Liver (tissue), 9 donors: ENCODE data around the gene GSPT1. TPM values are rescaled to one million over a fixed set of nuclear protein-coding genes. Genes with fewer than 3 reads are reported as not detected.
A peak's percentile ranks its signal among the peaks of the same experiment; 100 is the strongest.

Experiments
- DNase-seq: peaks from one replicate; pipeline ENCODE4 v3.0.0-alpha.2; 2017; ENCODE audit warnings: low spot score
- H3K27ac ChIP-seq, 2 donors: one replicate each; pipeline ENCODE4 v1.7.0; 2013; ENCODE audit warnings: inconsistent platforms in 2 of 2, low read length in 2 of 2, control low read depth in 1 of 2, low read depth in 1 of 2, mild to moderate bottlenecking in 1 of 2
- H3K27me3 ChIP-seq, 4 donors: one replicate each; pipeline versions ENCODE4 v1.6.1 to v1.7.0; 2013; ENCODE audit warnings: low read length in 3 of 4, inconsistent platforms in 1 of 4, mild to moderate bottlenecking in 1 of 4, moderate library complexity in 1 of 4; ENCODE audit not compliant: control insufficient read depth in 4 of 4, insufficient read depth in 4 of 4
- H3K36me3 ChIP-seq, 4 donors: one replicate each; pipeline versions ENCODE4 v1.6.1 to v1.7.0; 2013; ENCODE audit warnings: low read length in 3 of 4, mild to moderate bottlenecking in 3 of 4, low read depth in 1 of 4, moderate library complexity in 1 of 4; ENCODE audit not compliant: control insufficient read depth in 4 of 4, insufficient read depth in 3 of 4
- H3K4me1 ChIP-seq, 4 donors: one replicate each; pipeline versions ENCODE4 v1.6.1 to v1.7.0; 2013; ENCODE audit warnings: low read length in 3 of 4, mild to moderate bottlenecking in 3 of 4, moderate library complexity in 1 of 4; ENCODE audit not compliant: control insufficient read depth in 4 of 4, insufficient read depth in 4 of 4
- H3K4me3 ChIP-seq, 3 donors: one replicate each; pipeline versions ENCODE4 v1.6.1 to v1.7.0; 2013; ENCODE audit warnings: low read length in 3 of 3, control low read depth in 1 of 3, low read depth in 1 of 3, mild to moderate bottlenecking in 1 of 3
- H3K9ac ChIP-seq, 2 donors: one replicate each; pipeline ENCODE4 v1.7.0; 2013; ENCODE audit warnings: low read length in 2 of 2, mild to moderate bottlenecking in 2 of 2, moderate library complexity in 2 of 2, control low read depth in 1 of 2, low read depth in 1 of 2
- H3K9me3 ChIP-seq, 4 donors: one replicate each; pipeline versions ENCODE4 v1.6.1 to v1.7.0; 2013; ENCODE audit warnings: low read length in 3 of 4; ENCODE audit not compliant: control insufficient read depth in 4 of 4
- EGR1 ChIP-seq, 2 donors: IDR thresholded peaks; 2 replicates each; pipeline ENCODE4 v1.6.1; 2016 to 2018; ENCODE audit warnings: antibody characterized with exemption in 2 of 2, low read depth in 2 of 2
- FOXA1 ChIP-seq: IDR thresholded peaks from 2 replicates; pipeline ENCODE4 v1.6.1; 2016; ENCODE audit warnings: antibody characterized with exemption
- FOXA2 ChIP-seq: IDR thresholded peaks from 2 replicates; pipeline ENCODE4 v1.6.1; 2016; ENCODE audit warnings: antibody characterized with exemption
- GABPA ChIP-seq, 2 donors: IDR thresholded peaks in 1 of 2; conservative IDR thresholded peaks in 1 of 2; 2 replicates each; pipeline ENCODE4 v1.6.1; 2016; ENCODE audit warnings: antibody characterized with exemption in 2 of 2, mild to moderate bottlenecking in 1 of 2, moderate library complexity in 1 of 2
- HNF4A ChIP-seq, 2 donors: conservative IDR thresholded peaks; 2 replicates each; pipeline ENCODE4 v1.6.1; 2016; ENCODE audit warnings: antibody characterized with exemption in 2 of 2, mild to moderate bottlenecking in 2 of 2
- JUND ChIP-seq, 2 donors: IDR thresholded peaks; 2 replicates each; pipeline ENCODE4 v1.6.1; 2016; ENCODE audit warnings: antibody characterized with exemption in 2 of 2
- NR2F2 ChIP-seq: IDR thresholded peaks from 2 replicates; pipeline ENCODE4 v1.6.1; 2016; ENCODE audit warnings: antibody characterized with exemption
- RAD21 ChIP-seq, 2 donors: IDR thresholded peaks; 2 replicates each; pipeline ENCODE4 v1.6.1; 2016; ENCODE audit warnings: antibody characterized with exemption in 2 of 2, mild to moderate bottlenecking in 2 of 2
- RXRA ChIP-seq, 2 donors: IDR thresholded peaks; 2 replicates each; pipeline ENCODE4 v1.6.1; 2017 to 2018; ENCODE audit warnings: antibody characterized with exemption in 2 of 2, mild to moderate bottlenecking in 1 of 2
- SP1 ChIP-seq: IDR thresholded peaks from 2 replicates; pipeline ENCODE4 v1.6.1; 2018; ENCODE audit warnings: antibody characterized with exemption, mild to moderate bottlenecking
- TAF1 ChIP-seq: conservative IDR thresholded peaks from 2 replicates; pipeline ENCODE4 v1.6.1; 2016; ENCODE audit warnings: antibody characterized with exemption, mild to moderate bottlenecking
- YY1 ChIP-seq: IDR thresholded peaks from 2 replicates; pipeline ENCODE4 v1.6.1; 2016; ENCODE audit warnings: antibody characterized with exemption, mild to moderate bottlenecking
- WGBS: extraction: QIAGEN DNeasy Blood & Tissue Kit; methylation state at CpG from one replicate; pipeline ENCODE4 v1.1.7; 2013; 5-methylcytosine and 5-hydroxymethylcytosine counted together
- polyA plus RNA-seq, 2 donors: library from polyadenylated mRNA; stranded (reverse) in 1 of 2; unstranded in 1 of 2; fragments of 200-250 nt in 1 of 2; fragments of >200 nt in 1 of 2; fragmentation: Nextera tagmentation in 1 of 2; extraction: Ambion mirVana in 1 of 2; gene quantifications; one replicate each; pipeline versions ENCODE4 v1.2.1 to v1.2.3, GENCODE V29; 2013 to 2015
- total RNA-seq, 2 donors: library from RNA; depleted of rRNA; stranded (reverse); fragments of >200 nt; gene quantifications; one replicate each; pipeline ENCODE4 v1.2.3, GENCODE V29; 2014
- TF ChIP-seq, protein P1 (sequence below): IDR thresholded peaks from 2 replicates; pipeline ENCODE4 v1.6.1; 2016; ENCODE audit warnings: antibody characterized with exemption, mild to moderate bottlenecking
- TF ChIP-seq, protein P2 (sequence below): IDR thresholded peaks from 2 replicates; pipeline ENCODE4 v1.6.1; 2016; ENCODE audit warnings: antibody characterized with exemption
- TF ChIP-seq, protein P3 (sequence below): IDR thresholded peaks from 2 replicates; pipeline ENCODE4 v1.6.1; 2016; ENCODE audit warnings: antibody characterized with exemption
- TF ChIP-seq, protein P4 (sequence below): IDR thresholded peaks from 2 replicates; pipeline ENCODE4 v1.6.1; 2016; ENCODE audit warnings: antibody characterized with exemption
- donor health status: healthy.
- donor health status: healthy.
- donor health status: healthy.
- donor health status: healthy.
- donor health status: healthy.

The GSPT1 gene
- total and polyA plus RNA-seq, 4 donors = 24.2 to 67.6 (median 41.9) TPM

DNA sequence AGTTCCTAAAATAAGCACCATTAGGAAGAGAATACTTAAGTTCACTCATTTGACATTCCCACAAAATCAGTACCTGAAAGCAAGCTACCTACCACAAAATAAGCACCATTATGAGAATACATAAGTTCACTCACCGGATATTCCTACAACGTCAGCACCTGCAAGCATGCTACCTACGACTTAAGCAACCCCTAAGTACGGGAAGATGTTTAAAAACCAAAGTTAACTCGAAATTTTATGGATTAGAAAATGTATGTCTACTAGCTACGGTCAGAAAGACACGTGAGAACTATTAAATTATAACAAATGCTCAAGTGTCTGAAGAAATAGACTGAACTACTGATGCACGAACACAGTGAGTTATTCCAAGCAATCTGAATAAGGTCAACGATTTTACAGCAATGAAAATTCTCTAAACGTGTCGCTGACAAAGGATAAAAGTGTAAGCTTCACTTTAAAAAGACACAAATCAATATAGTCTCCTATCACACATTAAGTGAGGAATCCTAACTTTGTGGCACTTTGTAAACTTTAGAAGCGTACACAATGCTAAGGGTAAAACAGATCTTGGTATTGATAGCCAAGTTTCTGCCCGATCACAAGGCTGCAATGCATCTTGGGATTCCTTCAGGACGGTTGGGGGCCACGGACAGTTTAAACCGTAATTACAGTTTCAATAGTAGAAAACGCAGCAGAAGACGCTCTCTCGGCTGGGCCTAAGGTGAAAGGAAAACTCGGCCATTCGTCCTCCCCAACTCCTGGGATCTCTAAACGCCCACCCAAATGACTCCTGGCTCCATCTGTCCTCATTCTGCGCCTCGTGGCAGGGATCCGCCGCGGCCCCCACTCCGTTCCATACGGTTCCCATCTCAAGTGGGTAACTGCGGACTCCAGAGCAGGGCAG is 1.3 kb downstream of the GSPT1 start (continued):
- TF ChIP-seq, protein P1, sequence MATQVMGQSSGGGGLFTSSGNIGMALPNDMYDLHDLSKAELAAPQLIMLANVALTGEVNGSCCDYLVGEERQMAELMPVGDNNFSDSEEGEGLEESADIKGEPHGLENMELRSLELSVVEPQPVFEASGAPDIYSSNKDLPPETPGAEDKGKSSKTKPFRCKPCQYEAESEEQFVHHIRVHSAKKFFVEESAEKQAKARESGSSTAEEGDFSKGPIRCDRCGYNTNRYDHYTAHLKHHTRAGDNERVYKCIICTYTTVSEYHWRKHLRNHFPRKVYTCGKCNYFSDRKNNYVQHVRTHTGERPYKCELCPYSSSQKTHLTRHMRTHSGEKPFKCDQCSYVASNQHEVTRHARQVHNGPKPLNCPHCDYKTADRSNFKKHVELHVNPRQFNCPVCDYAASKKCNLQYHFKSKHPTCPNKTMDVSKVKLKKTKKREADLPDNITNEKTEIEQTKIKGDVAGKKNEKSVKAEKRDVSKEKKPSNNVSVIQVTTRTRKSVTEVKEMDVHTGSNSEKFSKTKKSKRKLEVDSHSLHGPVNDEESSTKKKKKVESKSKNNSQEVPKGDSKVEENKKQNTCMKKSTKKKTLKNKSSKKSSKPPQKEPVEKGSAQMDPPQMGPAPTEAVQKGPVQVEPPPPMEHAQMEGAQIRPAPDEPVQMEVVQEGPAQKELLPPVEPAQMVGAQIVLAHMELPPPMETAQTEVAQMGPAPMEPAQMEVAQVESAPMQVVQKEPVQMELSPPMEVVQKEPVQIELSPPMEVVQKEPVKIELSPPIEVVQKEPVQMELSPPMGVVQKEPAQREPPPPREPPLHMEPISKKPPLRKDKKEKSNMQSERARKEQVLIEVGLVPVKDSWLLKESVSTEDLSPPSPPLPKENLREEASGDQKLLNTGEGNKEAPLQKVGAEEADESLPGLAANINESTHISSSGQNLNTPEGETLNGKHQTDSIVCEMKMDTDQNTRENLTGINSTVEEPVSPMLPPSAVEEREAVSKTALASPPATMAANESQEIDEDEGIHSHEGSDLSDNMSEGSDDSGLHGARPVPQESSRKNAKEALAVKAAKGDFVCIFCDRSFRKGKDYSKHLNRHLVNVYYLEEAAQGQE = no peak
- TF ChIP-seq, protein P2, sequence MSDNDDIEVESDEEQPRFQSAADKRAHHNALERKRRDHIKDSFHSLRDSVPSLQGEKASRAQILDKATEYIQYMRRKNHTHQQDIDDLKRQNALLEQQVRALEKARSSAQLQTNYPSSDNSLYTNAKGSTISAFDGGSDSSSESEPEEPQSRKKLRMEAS = no peak
- TF ChIP-seq JUND (IDR thresholded peaks at IDR 0.05) = no peak
- no peak for TF ChIP-seq HNF4A (conservative IDR thresholded peaks at IDR 0.05)
- no peak for TF ChIP-seq TAF1
- no peak for TF ChIP-seq RXRA (IDR thresholded peaks at IDR 0.05)
- TF ChIP-seq FOXA2 = no peak

DNA sequence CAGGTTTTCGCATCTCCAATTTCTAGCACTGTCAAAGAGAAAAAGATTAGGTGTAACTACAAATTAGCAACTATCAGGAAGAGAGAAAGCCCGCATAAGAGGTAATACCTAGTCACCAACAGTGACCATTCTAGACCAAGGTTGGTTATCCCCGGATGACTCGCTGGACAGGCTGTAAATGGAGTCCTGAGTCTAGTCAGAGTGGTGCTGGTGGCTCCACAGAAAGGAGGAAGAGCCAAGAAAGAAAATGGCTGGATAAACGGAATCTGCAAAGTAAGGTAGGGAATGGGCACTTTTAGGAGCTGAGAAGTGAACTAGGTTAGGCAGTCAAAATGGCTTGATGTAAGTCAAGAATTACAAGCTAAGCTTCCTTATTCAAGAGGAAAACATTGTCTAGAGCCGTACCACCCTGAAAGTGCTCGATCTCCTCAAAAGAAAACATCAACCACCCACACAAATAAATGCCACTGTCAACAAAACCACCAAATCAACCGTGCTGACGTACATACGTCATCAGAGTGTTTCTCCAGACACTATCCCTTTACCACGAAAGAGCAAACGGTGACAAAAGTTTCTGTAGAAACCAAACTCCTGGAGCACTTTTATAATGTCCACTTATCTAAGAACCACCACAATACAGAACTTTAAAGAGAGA is 2.2 kb downstream of the GSPT1 start:
- H3K36me3 ChIP-seq = no peaks in the 10 kb centered on the region
- DNase-seq = no peak
- peak overlapping the region; percentile 7 to 96 for H3K27ac ChIP-seq
- no peak for TF ChIP-seq JUND (IDR thresholded peaks at IDR 0.05)
- TF ChIP-seq, protein P3, sequence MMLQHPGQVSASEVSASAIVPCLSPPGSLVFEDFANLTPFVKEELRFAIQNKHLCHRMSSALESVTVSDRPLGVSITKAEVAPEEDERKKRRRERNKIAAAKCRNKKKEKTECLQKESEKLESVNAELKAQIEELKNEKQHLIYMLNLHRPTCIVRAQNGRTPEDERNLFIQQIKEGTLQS = no peak
- TF ChIP-seq FOXA1 = no peak
- TF ChIP-seq RXRA (IDR thresholded peaks at IDR 0.05) = no peak
- TF ChIP-seq FOXA2 = no peak
- no peak for TF ChIP-seq YY1
- TF ChIP-seq EGR1 (IDR thresholded peaks at IDR 0.05; ENCODE audit: low read depth in 2 of 2) = no peak
- no peak for TF ChIP-seq RAD21 (IDR thresholded peaks at IDR 0.05)
- H3K27me3 ChIP-seq = no peaks in the 10 kb centered on the region
- H3K4me1 ChIP-seq = peaks cover 2 to 47% (median 34%) of the 10 kb centered on the region in 4 donors
- H3K9ac ChIP-seq = peak overlapping the region in 1 of 2 donors; percentile 50
- WGBS = 64% methylated on average over 12 of the region's 12 CpGs
- peak overlapping the region; percentile 87 to 98 (median 87) for H3K4me3 ChIP-seq
- H3K9me3 ChIP-seq = no peaks in the 10 kb centered on the region

DNA sequence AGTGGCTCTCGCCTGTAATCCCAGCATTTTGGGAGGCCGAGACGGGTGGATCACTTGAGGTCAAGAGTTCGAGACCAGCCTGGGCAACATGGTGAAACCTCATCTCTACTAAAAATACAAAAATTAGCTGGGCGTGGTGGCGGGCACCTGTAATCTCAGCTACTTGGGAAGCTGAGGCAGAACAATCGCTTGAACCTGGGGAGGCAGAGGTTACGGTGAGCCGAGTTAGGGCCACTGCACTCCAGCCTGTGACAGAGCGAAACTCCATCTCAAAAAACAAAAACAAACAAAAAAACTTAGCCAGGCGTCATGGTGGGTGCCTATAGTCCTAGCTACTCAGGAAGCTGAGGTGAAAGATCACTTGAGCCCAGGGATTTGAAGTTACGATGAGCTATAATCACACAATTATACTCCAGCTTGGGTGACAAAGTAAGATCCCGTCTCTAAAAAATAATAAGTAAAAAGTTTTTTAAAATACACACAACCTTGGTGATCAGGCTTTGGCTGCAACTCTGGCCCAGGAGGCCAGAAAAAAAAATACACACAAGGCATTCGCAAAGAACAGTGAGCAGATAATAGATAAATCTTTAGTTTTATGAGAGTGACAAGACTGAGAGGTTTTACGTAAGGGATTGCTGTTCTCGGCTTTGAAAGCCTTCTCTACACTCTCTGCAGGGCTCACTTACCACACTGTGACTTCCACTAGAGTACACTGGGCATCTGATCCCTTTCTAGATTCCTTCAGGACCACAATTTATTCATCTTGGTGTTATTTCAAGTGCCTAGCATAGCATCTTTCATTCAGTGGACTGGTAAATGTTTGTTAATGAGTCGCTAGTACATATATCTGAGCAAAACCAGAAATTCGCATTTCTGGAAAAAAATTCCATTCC is 5.9 kb downstream of the GSPT1 start:
- WGBS = 76% methylated on average over 18 of the region's 18 CpGs
- TF ChIP-seq FOXA2 = no peak
- no peak for TF ChIP-seq JUND (IDR thresholded peaks at IDR 0.05)
- TF ChIP-seq GABPA (IDR thresholded peaks at IDR 0.05 in 1 of 2, conservative IDR thresholded peaks at IDR 0.05 in 1 of 2) = no peak
- no peak for TF ChIP-seq EGR1 (IDR thresholded peaks at IDR 0.05; ENCODE audit: low read depth in 2 of 2)
- TF ChIP-seq RAD21 (IDR thresholded peaks at IDR 0.05) = no peak
- no peak for TF ChIP-seq HNF4A (conservative IDR thresholded peaks at IDR 0.05)
- no peak for TF ChIP-seq FOXA1
- no peak for TF ChIP-seq TAF1
- TF ChIP-seq SP1 = no peak
- TF ChIP-seq, protein P4, sequence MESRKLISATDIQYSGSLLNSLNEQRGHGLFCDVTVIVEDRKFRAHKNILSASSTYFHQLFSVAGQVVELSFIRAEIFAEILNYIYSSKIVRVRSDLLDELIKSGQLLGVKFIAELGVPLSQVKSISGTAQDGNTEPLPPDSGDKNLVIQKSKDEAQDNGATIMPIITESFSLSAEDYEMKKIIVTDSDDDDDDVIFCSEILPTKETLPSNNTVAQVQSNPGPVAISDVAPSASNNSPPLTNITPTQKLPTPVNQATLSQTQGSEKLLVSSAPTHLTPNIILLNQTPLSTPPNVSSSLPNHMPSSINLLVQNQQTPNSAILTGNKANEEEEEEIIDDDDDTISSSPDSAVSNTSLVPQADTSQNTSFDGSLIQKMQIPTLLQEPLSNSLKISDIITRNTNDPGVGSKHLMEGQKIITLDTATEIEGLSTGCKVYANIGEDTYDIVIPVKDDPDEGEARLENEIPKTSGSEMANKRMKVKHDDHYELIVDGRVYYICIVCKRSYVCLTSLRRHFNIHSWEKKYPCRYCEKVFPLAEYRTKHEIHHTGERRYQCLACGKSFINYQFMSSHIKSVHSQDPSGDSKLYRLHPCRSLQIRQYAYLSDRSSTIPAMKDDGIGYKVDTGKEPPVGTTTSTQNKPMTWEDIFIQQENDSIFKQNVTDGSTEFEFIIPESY = no peak
- TF ChIP-seq, protein P3 = no peak
- TF ChIP-seq NR2F2 = no peak
- Histone ChIP-seq H3K4me3 (no peak overlapping the region), H3K27me3 (no peaks in the 10 kb centered on the region), H3K27ac (no peak overlapping the region), H3K9me3 (no peaks in the 10 kb centered on the region), H3K9ac (no peak overlapping the region), H3K4me1 (peaks cover 3 to 39% (median 27%) of the 10 kb centered on the region in 4 donors), H3K36me3 (no peaks in the 10 kb centered on the region)
- DNase-seq = no peak
